ENCODE results near the gene FADS6.

Gene FADS6

DNA sequence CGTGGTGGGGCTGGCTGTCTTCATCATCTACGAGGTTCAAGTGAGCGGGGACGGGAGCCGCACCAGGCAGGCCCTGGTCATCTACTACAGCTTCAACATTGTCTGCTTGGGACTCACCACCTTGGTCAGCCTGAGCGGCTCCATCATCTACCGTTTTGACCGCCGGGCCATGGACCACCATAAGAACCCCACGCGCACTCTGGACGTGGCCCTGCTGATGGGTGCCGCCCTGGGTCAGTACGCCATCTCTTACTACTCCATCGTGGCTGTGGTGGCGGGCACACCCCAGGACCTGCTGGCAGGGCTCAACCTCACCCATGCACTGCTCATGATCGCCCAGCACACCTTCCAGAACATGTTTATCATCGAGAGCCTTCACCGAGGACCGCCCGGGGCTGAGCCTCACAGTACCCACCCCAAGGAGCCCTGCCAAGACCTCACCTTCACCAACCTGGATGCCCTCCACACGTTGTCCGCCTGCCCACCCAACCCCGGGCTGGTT lies 37.2 kb upstream of the FADS6 start:
- Histone ChIP-seq H3K27ac (ENCODE audit: low read depth, low read length) (no peak overlapping the region), H3K79me2 (ENCODE audit: control insufficient read depth, insufficient read depth, low read length, unreplicated experiment) (no peaks in the 10 kb centered on the region), H3K4me1 (ENCODE audit: control insufficient read depth, insufficient read depth, low read length, unreplicated experiment) (no peaks in the 10 kb centered on the region), H3K36me3 (ENCODE audit: insufficient read depth, low read length) (no peaks in the 10 kb centered on the region), H3K4me3 (ENCODE audit: low read depth, low read length) (no peak overlapping the region), H2AFZ (ENCODE audit: low read length, unreplicated experiment) (no peak overlapping the region), H3K27me3 (ENCODE audit: insufficient read depth, low read length) (peaks cover 78% of the 10 kb centered on the region)

DNA sequence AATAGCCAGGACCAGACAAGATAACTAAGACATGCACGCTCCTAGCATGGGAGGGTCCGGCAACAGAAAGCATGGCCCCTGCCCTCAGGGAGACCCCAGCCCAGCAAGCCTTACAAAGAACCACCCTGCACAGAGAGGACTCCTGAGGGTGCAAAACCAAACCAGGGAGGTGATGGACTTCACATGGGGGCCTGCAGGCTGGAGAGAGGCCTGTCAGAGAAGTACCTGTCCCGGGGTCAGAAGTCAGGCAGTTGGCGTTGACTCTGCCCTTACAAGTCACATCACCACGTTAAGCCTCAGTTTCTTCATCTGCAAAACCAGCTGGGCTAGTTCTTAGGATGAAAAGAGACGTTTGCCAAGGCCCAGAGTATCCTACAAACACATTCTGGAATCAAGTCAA lies 35.4 kb upstream of the FADS6 start:
- H3K4me3 ChIP-seq (ENCODE audit: low read depth, low read length) = no peak overlapping the region
- no peak overlapping the region for H3K27ac ChIP-seq (ENCODE audit: low read depth, low read length)
- H2AFZ ChIP-seq (ENCODE audit: low read length, unreplicated experiment) = no peak overlapping the region
- no peaks in the 10 kb centered on the region for H3K79me2 ChIP-seq (ENCODE audit: control insufficient read depth, insufficient read depth, low read length, unreplicated experiment)
- H3K4me1 ChIP-seq (ENCODE audit: control insufficient read depth, insufficient read depth, low read length, unreplicated experiment) = no peaks in the 10 kb centered on the region
- peaks cover 78% of the 10 kb centered on the region for H3K27me3 ChIP-seq (ENCODE audit: insufficient read depth, low read length)
- H3K36me3 ChIP-seq (ENCODE audit: insufficient read depth, low read length) = no peaks in the 10 kb centered on the region

DNA sequence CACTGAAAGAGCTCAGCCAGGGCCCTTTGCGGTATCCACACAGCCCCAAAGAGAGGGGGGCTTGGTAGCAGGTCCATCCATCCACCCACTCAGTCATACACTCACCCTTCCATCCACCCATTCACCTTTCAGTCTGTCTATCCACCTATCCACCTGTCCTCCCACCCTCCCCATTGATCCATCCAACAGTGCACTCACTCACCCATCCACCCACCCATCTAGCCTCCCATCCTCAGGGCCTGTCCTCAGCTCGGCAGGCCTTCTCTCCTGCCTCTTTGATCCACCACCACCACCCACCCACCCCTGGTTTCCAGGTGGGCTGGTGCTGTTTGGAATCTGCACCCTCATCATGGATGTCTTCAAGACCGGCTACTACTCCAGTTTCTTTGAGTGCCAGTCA lies 31.8 kb upstream of the FADS6 start:
- no peak overlapping the region for H3K4me3 ChIP-seq (ENCODE audit: low read depth, low read length)
- no peaks in the 10 kb centered on the region for H3K4me1 ChIP-seq (ENCODE audit: control insufficient read depth, insufficient read depth, low read length, unreplicated experiment)
- H3K27me3 ChIP-seq (ENCODE audit: insufficient read depth, low read length) = peaks cover 86% of the 10 kb centered on the region

DNA sequence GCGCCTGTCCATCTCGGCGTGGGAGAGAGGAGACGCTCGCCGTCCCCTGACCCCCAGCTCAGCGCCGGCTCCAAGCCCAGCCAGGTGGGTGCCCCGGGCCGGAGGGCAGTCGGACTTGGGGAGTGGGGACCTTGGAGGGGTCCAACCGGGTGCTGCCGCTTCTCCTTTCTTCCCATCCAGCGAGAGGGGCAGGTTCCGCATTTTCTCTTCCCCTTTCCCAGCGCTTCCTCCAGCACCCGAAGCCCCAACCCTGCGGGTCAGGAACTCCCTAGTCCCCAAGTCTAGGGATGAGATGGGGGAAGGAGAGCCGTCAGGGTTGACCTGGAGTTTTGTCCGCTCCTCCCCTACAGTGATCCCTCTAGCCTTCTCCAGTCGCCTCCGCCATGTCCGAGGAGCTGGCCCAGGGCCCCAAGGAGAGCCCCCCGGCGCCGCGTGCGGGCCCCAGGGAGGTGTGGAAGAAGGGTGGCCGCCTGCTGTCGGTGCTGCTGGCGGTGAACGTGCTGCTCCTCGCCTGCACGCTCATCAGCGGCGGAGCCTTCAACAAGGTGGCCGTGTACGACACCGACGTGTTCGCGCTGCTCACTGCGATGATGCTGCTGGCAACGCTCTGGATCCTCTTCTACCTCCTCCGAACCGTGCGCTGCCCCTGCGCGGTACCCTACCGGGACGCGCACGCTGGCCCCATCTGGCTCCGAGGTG lies 31.0 kb upstream of the FADS6 start, which contains the start of gene OTOP2:
Gene OTOP2 (plus strand): TSS at position 24 of the 699 bp plus-strand sequence. CDS start 360 bp downstream, at position 384.
- Histone ChIP-seq H2AFZ (ENCODE audit: low read length, unreplicated experiment) (no peak within 1 kb of the TSS), H3K36me3 (ENCODE audit: insufficient read depth, low read length) (no peaks in the 10 kb centered on the region), H3K27ac (ENCODE audit: low read depth, low read length) (no peak within 1 kb of the TSS), H3K4me3 (ENCODE audit: low read depth, low read length) (peak within 1 kb of the TSS; percentile 67), H3K79me2 (ENCODE audit: control insufficient read depth, insufficient read depth, low read length, unreplicated experiment) (no peaks in the 10 kb centered on the region), H3K4me1 (ENCODE audit: control insufficient read depth, insufficient read depth, low read length, unreplicated experiment) (no peaks in the 10 kb centered on the region), H3K27me3 (ENCODE audit: insufficient read depth, low read length) (peaks cover 93% of the 10 kb centered on the region)

More for the DNA sequence above, 31.8 kb upstream of the FADS6 start:
- Histone ChIP-seq H3K27ac (ENCODE audit: low read depth, low read length) (no peak overlapping the region), H3K36me3 (ENCODE audit: insufficient read depth, low read length) (no peaks in the 10 kb centered on the region), H3K79me2 (ENCODE audit: control insufficient read depth, insufficient read depth, low read length, unreplicated experiment) (no peaks in the 10 kb centered on the region), H2AFZ (ENCODE audit: low read length, unreplicated experiment) (no peak overlapping the region)

DNA sequence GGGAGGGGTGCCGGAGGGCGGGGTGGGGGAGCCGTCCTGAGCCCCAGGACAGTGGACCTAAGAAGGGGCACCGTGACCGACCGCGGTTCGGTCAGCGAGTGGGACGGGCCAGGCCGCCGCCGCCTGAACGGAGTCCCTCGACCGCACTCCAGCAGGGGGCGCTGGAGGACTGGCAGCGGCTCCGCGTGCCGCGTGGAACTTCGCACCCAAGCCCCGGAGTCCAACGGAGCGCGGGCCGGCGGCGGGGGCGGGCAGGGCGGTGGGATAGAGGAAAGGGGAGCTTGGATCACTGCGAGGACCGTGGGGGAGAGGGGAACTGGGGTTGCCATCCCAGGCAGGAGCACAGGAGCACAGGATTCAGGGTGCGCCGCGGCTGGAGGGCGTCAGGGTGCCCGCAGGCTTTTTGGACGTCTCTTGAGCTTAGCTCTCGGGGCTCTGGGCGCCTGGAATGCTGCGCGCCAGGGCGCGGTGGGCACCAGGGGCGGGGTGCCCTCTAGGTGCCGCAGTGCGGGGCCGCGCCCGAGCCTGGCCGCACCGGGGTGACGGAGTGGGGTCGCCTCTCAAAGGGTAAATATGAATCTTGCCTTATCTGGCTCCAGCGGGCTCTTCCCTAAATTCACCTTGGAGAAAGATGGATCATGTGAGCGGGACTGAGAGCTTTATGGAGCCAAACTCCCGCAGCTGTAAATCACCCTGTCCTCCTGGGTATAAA lies 30.3 kb upstream of the FADS6 start:
- Histone ChIP-seq H3K4me1 (ENCODE audit: control insufficient read depth, insufficient read depth, low read length, unreplicated experiment) (no peaks in the 10 kb centered on the region), H3K4me3 (ENCODE audit: low read depth, low read length) (peak overlapping the region; percentile 67), H2AFZ (ENCODE audit: low read length, unreplicated experiment) (no peak overlapping the region), H3K27me3 (ENCODE audit: insufficient read depth, low read length) (peaks cover 89% of the 10 kb centered on the region), H3K79me2 (ENCODE audit: control insufficient read depth, insufficient read depth, low read length, unreplicated experiment) (no peaks in the 10 kb centered on the region), H3K36me3 (ENCODE audit: insufficient read depth, low read length) (no peaks in the 10 kb centered on the region), H3K27ac (ENCODE audit: low read depth, low read length) (no peak overlapping the region)

DNA sequence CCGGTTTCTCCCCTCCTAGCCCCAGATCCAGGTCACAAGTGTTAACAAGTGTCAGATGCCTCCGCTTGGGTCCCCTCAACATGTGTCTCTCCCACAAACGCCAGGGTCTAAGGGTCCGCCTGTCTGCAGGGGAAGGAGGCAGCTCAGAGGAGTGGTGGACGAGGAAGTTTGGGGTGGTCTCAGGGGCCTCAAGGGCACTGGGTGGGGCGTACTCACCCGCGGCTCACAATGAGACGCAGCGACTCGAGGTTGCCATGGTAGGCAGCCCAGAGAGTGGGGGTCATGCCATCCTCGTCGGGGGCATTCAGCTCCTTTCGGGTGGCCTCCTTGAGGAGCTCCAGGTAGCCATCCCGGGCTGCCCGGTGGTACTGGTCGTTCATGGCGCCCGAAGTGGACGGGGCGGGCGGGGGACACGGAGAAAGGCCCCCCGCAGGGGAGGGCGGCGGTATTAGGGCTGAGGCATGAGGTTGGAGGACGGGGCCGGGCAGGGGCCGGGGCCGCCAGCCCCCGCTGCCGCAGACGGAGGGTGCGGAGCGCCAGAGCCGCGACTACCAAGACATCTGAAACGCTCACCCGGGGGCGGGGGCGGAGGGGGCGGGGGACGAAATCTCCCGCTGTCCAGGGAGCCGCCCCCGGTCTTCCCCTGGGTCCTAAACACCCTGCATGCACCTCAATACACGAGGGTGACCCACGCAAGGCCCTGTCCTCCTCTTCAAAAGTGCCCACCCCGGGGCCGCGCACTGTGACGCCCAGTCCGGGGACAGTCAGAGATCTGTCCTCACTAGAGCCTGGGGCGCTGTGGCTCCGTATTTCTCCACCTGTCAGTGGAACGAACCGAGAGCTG lies 29.5 kb upstream of the FADS6 start, which contains the start of gene USH1G:
Gene USH1G (minus strand): TSS at position 562 of the 844 bp plus-strand sequence. CDS start 182 bp downstream, at position 380.
- no peaks in the 10 kb centered on the region for H3K4me1 ChIP-seq (ENCODE audit: control insufficient read depth, insufficient read depth, low read length, unreplicated experiment)
- H2AFZ ChIP-seq (ENCODE audit: low read length, unreplicated experiment) = no peak within 1 kb of the TSS
- H3K27ac ChIP-seq (ENCODE audit: low read depth, low read length) = no peak within 1 kb of the TSS
- H3K27me3 ChIP-seq (ENCODE audit: insufficient read depth, low read length) = peaks cover 81% of the 10 kb centered on the region
- H3K36me3 ChIP-seq (ENCODE audit: insufficient read depth, low read length) = no peaks in the 10 kb centered on the region
- H3K79me2 ChIP-seq (ENCODE audit: control insufficient read depth, insufficient read depth, low read length, unreplicated experiment) = no peaks in the 10 kb centered on the region
- peak within 1 kb of the TSS; percentile 67 for H3K4me3 ChIP-seq (ENCODE audit: low read depth, low read length)

DNA sequence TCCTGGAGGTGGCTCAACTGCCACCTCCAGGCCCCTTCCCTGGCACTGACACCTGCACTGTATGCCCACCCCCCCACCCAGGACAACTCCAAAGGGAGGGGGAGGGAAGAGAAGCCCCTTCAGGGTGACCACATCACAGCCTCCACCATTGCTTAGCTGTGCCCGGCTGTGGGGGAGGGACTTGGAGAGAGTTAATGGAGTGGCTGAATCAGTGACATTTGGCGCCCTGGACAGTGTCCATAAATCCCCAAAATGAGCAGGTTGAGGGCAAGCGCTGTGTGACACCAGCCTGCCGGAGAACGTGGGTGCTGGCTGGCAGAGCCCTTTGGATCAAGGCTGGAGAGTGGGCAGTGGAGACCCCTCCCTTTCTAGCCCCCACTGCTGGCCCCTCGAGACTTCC lies 28.7 kb upstream of the FADS6 start:
- H3K4me1 ChIP-seq (ENCODE audit: control insufficient read depth, insufficient read depth, low read length, unreplicated experiment) = no peaks in the 10 kb centered on the region
- no peak overlapping the region for H3K27ac ChIP-seq (ENCODE audit: low read depth, low read length)
- H3K79me2 ChIP-seq (ENCODE audit: control insufficient read depth, insufficient read depth, low read length, unreplicated experiment) = no peaks in the 10 kb centered on the region
- peaks cover 73% of the 10 kb centered on the region for H3K27me3 ChIP-seq (ENCODE audit: insufficient read depth, low read length)
- no peaks in the 10 kb centered on the region for H3K36me3 ChIP-seq (ENCODE audit: insufficient read depth, low read length)
- H3K4me3 ChIP-seq (ENCODE audit: low read depth, low read length) = no peak overlapping the region
- no peak overlapping the region for H2AFZ ChIP-seq (ENCODE audit: low read length, unreplicated experiment)

DNA sequence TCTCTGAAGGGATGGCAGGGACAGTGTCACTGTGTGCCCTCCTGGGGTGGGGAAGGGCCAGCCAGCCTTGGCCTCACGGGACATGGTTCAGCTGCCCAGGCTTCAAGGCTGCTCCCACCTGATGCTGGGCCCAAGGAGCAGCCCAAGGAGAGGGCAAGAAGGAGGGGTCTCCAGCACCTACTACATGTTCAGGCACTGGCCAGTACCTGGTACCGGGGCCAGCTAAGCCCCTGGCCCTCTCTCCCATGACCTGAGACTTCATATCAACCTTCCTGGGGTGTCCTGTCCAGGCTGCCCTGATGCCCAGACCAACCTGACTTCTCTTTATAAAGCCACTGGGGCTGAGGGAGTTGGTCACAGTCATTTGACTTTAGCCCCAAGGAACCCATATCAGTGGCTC lies 28.3 kb upstream of the FADS6 start:
- Histone ChIP-seq H3K27ac (ENCODE audit: low read depth, low read length) (no peak overlapping the region), H3K36me3 (ENCODE audit: insufficient read depth, low read length) (no peaks in the 10 kb centered on the region), H3K4me3 (ENCODE audit: low read depth, low read length) (no peak overlapping the region), H3K4me1 (ENCODE audit: control insufficient read depth, insufficient read depth, low read length, unreplicated experiment) (no peaks in the 10 kb centered on the region), H3K79me2 (ENCODE audit: control insufficient read depth, insufficient read depth, low read length, unreplicated experiment) (no peaks in the 10 kb centered on the region), H2AFZ (ENCODE audit: low read length, unreplicated experiment) (no peak overlapping the region), H3K27me3 (ENCODE audit: insufficient read depth, low read length) (peaks cover 69% of the 10 kb centered on the region)

DNA sequence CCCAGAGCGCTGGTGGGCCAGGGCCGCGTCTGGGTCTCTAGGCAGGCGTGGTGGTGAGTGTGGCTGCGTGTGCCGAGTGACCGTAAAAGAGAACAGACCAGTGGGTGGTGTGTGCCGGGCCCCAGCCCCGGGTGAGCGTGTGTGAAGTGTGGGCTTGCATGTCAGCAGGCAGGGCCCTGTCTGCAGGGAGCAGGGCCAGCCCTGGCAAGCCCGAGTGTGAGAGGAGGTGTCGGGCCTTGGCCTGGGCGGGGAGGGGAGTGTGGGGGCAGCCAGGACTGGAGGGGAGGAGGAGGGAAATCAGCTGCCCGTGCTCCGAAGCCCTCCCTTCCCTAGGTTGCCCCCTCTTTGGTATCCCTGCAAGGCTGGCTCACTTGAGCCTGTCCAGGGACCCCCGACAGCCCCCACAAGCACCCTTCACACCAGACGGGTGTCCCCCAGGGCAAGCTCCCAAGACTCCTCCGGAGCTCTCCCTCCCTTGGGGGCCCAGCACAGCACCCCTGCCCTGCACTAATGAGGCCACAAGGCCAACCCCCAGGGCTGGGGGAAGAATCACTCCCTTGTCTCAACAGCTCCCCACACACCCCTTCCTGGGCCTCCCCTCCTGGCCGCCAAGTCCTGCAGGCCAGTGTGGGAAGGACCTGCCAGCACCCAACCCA lies 27.7 kb upstream of the FADS6 start:
- Histone ChIP-seq H3K4me3 (ENCODE audit: low read depth, low read length) (no peak overlapping the region), H3K27ac (ENCODE audit: low read depth, low read length) (no peak overlapping the region), H3K79me2 (ENCODE audit: control insufficient read depth, insufficient read depth, low read length, unreplicated experiment) (no peaks in the 10 kb centered on the region), H3K4me1 (ENCODE audit: control insufficient read depth, insufficient read depth, low read length, unreplicated experiment) (no peaks in the 10 kb centered on the region), H2AFZ (ENCODE audit: low read length, unreplicated experiment) (no peak overlapping the region), H3K27me3 (ENCODE audit: insufficient read depth, low read length) (peaks cover 64% of the 10 kb centered on the region), H3K36me3 (ENCODE audit: insufficient read depth, low read length) (no peaks in the 10 kb centered on the region)

DNA sequence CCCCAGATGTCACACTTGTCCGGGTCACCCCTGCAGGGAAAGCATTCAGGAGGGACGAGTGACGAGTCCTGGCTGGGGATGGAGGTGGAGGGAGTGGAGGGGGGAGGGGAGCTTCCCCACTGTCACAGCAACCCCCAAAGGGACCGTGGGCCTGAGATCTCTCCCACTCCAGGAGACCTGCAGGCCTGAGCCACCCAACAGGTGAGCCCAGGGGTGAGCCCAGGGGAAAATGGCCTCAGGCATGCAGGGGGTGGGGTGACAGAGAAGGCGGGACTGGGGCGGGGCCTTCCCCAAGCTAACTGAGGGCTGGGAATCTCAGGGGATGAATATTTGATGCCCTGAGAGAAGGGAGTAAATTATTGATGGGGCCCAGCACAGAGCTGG lies 27.2 kb upstream of the FADS6 start:
- no peaks in the 10 kb centered on the region for H3K4me1 ChIP-seq (ENCODE audit: control insufficient read depth, insufficient read depth, low read length, unreplicated experiment)
- no peaks in the 10 kb centered on the region for H3K36me3 ChIP-seq (ENCODE audit: insufficient read depth, low read length)
- H3K27me3 ChIP-seq (ENCODE audit: insufficient read depth, low read length) = peaks cover 59% of the 10 kb centered on the region
- no peaks in the 10 kb centered on the region for H3K79me2 ChIP-seq (ENCODE audit: control insufficient read depth, insufficient read depth, low read length, unreplicated experiment)
- no peak overlapping the region for H3K27ac ChIP-seq (ENCODE audit: low read depth, low read length)
- H3K4me3 ChIP-seq (ENCODE audit: low read depth, low read length) = no peak overlapping the region
- no peak overlapping the region for H2AFZ ChIP-seq (ENCODE audit: low read length, unreplicated experiment)
